Measurements from ENCODE around the gene ACVR1B.
A peak's percentile ranks its signal among the peaks of the same experiment; 100 is the strongest.

The ACVR1B gene

DNA sequence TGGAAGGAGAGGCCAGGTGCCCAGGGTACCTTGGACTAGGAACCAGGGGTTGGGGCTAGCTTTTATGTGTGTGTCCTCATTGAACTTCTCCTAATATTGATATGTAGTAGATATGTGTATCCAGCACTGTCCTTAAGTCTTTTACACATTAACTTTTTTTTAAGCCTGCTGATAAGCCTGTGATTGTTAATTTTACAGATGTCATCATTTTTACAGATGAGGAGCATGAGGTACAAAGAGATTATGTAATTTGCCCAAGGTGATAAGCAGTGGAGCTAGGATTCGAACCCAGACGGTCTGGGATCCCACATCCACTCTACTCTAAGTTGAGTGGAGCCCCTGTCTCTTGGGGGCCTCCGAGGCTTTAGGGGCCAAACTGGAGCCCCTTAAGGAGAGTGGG lies 89.5 kb downstream of the ACVR1B start:
- TF ChIP-seq MYC (IDR thresholded peaks at IDR 0.05; ENCODE audit: low read depth, low read length) (no peak), CTCF (IDR thresholded peaks at IDR 0.05; ENCODE audit: low read depth, low read length) (no peak)
- TF ChIP-seq, protein P1, sequence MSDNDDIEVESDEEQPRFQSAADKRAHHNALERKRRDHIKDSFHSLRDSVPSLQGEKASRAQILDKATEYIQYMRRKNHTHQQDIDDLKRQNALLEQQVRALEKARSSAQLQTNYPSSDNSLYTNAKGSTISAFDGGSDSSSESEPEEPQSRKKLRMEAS (IDR thresholded peaks at IDR 0.05; ENCODE audit: low read depth, low read length), result no peak
- DNase-seq (ENCODE audit: low read depth), result no peak
- no peak overlapping the region for H3K4me3 ChIP-seq (ENCODE audit: low read depth, low read length)

DNA sequence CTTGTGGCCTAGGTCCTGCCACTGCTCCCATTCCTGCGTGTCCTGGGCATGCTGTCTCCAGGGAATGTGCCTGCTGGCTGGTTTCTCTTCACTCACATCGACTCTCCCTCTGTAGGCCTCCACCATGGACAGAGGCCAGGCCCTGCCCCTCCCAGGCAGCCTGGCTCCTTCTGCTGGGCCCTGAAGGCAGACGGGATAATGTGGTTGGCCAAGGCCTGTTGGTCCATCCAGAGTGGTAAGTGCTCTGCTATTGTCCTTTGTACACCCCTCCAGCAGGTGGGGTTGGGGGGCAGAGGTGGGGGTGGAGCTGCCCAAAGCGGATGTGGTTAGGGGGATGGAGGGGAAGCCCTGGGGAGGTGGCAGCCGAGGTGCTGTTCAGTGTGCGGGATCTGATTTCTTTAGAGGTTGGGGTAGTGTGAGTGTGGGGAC lies 90.2 kb downstream of the ACVR1B start:
- no peak overlapping the region for H3K4me3 ChIP-seq (ENCODE audit: low read depth, low read length)
- DNase-seq (ENCODE audit: low read depth), result peak; percentile 59

DNA sequence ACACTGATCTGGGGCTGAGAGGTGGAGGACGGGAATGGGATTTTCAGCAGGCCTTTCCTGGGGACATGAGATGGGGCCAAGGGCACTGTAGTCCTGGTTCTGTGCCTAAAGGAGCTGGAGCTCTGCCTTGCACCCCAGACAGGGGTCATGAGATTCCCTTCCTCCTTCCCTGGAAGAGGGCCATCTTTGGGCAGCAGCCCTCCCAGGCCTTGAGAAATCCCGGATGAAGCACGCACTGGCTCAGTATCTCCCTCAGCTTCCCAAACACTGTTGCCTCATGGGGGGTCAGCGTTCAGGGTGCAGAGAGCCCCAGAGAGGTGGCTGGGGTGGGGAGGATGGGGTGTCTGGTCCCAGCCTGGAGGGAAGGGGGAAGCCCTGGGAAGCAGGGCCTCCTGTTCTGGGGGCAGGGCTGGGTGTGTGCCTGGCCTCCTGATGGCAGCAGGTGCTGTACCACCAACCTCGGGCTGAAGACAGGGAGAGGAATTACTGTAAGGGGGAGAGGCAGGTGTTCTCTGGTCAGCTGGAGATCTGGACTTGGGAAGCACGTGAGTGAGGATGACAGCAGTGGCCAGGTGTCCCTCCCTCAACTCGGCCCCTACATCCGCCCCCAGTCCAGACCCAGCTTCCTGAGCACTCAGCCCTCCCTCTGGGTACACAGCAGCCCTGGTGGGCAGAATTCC lies 91.3 kb downstream of the ACVR1B start:
- no peak overlapping the region for H3K4me3 ChIP-seq (ENCODE audit: low read depth, low read length)
- TF ChIP-seq POLR2A (IDR thresholded peaks at IDR 0.05; ENCODE audit: extremely low read depth, insufficient read length) (no peak), CTCF (IDR thresholded peaks at IDR 0.05; ENCODE audit: low read depth, low read length) (no peak)
- TF ChIP-seq, protein P1 (IDR thresholded peaks at IDR 0.05; ENCODE audit: low read depth, low read length), result no peak
- DNase-seq (ENCODE audit: low read depth), result no peak

More for the DNA sequence above, 90.2 kb downstream of the ACVR1B start:
- no peak for TF ChIP-seq POLR2A (IDR thresholded peaks at IDR 0.05; ENCODE audit: extremely low read depth, insufficient read length)
- peak; percentile 0 for TF ChIP-seq CTCF (IDR thresholded peaks at IDR 0.05; ENCODE audit: low read depth, low read length)

- DNase-seq (ENCODE audit: low read depth), result no peak
- no peak for TF ChIP-seq POLR2A (IDR thresholded peaks at IDR 0.05; ENCODE audit: extremely low read depth, insufficient read length)
- TF ChIP-seq, protein P1 (IDR thresholded peaks at IDR 0.05; ENCODE audit: low read depth, low read length), result no peak
- TF ChIP-seq CTCF (IDR thresholded peaks at IDR 0.05; ENCODE audit: low read depth, low read length), result no peak
- no peak for TF ChIP-seq MYC (IDR thresholded peaks at IDR 0.05; ENCODE audit: low read depth, low read length)
- H3K4me3 ChIP-seq (ENCODE audit: low read depth, low read length), result no peak overlapping the region
Measured at GRCh38 chr12:52043386-52044212, 92.1 kb downstream of the ACVR1B start.

DNA sequence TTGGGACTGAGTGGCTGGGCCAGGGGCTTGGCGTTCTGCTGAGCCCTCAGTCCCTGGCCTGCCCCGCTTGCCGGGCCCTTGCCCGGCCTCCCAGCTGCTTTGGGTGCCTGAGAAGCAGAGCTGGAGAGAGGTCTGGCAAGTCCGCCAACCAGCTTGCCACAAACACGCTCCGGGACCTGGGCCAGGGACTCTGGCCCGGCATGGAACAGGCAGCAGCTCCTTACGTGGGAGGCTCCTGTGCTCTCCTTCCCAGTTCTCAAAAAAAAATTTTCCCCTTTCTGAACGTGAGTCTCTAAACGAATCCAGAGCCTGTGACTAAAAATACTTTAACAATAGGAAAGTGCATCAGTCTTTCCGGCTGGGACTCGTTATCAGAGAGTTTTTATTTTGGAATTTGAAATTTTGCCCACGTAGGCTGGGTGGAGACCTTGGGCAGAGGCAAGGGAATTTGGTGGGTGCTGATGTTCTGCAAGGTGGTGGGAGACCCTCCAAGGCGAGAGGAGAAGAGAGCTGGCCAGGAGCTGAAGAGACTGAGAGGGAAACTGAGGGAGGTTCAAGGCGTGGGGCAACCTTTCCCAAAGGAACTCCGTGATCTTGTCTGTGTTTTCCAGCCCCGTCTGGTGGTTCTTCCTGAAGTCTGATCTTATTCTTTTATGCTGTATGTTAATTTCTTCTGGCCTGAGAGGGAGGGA lies 92.9 kb downstream of the ACVR1B start:
- DNase-seq (ENCODE audit: low read depth), result no peak
- H3K4me3 ChIP-seq (ENCODE audit: low read depth, low read length), result no peak overlapping the region
- TF ChIP-seq, protein P1 (IDR thresholded peaks at IDR 0.05; ENCODE audit: low read depth, low read length), result no peak
- TF ChIP-seq POLR2A (IDR thresholded peaks at IDR 0.05; ENCODE audit: extremely low read depth, insufficient read length) (no peak), MYC (IDR thresholded peaks at IDR 0.05; ENCODE audit: low read depth, low read length) (no peak), CTCF (IDR thresholded peaks at IDR 0.05; ENCODE audit: low read depth, low read length) (no peak)
